Measurements from ENCODE around the gene HOXB3. TPM values are rescaled to one million over a fixed set of nuclear protein-coding genes. Genes with fewer than 3 reads are reported as not detected.

Gene HOXB3
- total RNA-seq, 1 donor from 2014 or later, result 0.57 TPM

DNA sequence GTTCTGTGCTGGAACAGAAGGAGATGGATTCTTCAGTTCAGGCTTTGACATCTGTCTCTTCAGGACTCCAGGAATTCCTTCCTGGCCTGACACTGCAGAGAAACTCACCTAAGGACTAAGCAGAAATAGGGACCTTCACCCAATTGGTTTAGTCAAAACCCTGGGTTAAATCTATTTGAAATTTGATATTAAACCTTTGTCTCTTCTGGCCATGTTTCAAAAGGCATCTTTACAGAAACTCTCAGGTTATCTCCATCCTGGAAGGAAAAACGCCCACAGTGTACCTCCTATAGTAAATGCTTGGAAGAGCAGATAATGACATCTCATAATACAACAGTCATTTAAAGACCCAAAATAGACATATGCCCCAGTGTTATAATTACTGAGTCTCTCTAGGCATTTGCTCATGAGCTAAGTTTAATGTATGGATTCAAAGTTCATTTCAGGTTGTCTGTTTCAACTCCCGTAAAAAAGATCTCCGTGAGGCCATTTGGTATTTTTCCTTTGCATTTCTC is 6.3 kb downstream of the HOXB3 start:
- Mint-ChIP-seq H3K36me3 (ENCODE audit: low read depth) (peaks cover 2% of the 10 kb centered on the region), H3K9me3 (ENCODE audit: low read depth) (no peaks in the 10 kb centered on the region), H3K27ac (ENCODE audit: unreplicated experiment) (no peak overlapping the region), H3K4me3 (ENCODE audit: unreplicated experiment) (no peak overlapping the region), H3K4me1 (ENCODE audit: low read depth) (peaks cover 17% of the 10 kb centered on the region), H3K27me3 (ENCODE audit: low read depth) (peaks cover 91% of the 10 kb centered on the region)
- TF ChIP-seq, protein P1, sequence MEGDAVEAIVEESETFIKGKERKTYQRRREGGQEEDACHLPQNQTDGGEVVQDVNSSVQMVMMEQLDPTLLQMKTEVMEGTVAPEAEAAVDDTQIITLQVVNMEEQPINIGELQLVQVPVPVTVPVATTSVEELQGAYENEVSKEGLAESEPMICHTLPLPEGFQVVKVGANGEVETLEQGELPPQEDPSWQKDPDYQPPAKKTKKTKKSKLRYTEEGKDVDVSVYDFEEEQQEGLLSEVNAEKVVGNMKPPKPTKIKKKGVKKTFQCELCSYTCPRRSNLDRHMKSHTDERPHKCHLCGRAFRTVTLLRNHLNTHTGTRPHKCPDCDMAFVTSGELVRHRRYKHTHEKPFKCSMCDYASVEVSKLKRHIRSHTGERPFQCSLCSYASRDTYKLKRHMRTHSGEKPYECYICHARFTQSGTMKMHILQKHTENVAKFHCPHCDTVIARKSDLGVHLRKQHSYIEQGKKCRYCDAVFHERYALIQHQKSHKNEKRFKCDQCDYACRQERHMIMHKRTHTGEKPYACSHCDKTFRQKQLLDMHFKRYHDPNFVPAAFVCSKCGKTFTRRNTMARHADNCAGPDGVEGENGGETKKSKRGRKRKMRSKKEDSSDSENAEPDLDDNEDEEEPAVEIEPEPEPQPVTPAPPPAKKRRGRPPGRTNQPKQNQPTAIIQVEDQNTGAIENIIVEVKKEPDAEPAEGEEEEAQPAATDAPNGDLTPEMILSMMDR (IDR thresholded peaks at IDR 0.05), result no peak
- no peak for DNase-seq (ENCODE audit: low spot score)

GRCh38 chr17:48582750-48583069 is 7.3 kb downstream of the HOXB3 start:
- no peak overlapping the region for H3K27ac Mint-ChIP-seq (ENCODE audit: unreplicated experiment)
- TF ChIP-seq, protein P1 (IDR thresholded peaks at IDR 0.05), result no peak
- peaks cover 17% of the 10 kb centered on the region for H3K4me1 Mint-ChIP-seq (ENCODE audit: low read depth)
- peaks cover 86% of the 10 kb centered on the region for H3K27me3 Mint-ChIP-seq (ENCODE audit: low read depth)
- peaks cover 4% of the 10 kb centered on the region for H3K36me3 Mint-ChIP-seq (ENCODE audit: low read depth)
- no peaks in the 10 kb centered on the region for H3K9me3 Mint-ChIP-seq (ENCODE audit: low read depth)
- DNase-seq (ENCODE audit: low spot score), result no peak
- H3K4me3 Mint-ChIP-seq (ENCODE audit: unreplicated experiment), result no peak overlapping the region

- Mint-ChIP-seq H3K9me3 (ENCODE audit: low read depth) (no peaks in the 10 kb centered on the region), H3K27me3 (ENCODE audit: low read depth) (peaks cover 80% of the 10 kb centered on the region), H3K36me3 (ENCODE audit: low read depth) (peaks cover 4% of the 10 kb centered on the region), H3K4me3 (ENCODE audit: unreplicated experiment) (no peak overlapping the region), H3K4me1 (ENCODE audit: low read depth) (peaks cover 6% of the 10 kb centered on the region), H3K27ac (ENCODE audit: unreplicated experiment) (no peak overlapping the region)
- TF ChIP-seq, protein P1 (IDR thresholded peaks at IDR 0.05), result no peak
- no peak for DNase-seq (ENCODE audit: low spot score)
Measured at GRCh38 chr17:48579760-48580554, 10.1 kb downstream of the HOXB3 start.

GRCh38 chr17:48579471-48579759 is 10.6 kb downstream of the HOXB3 start:
- peaks cover 4% of the 10 kb centered on the region for H3K36me3 Mint-ChIP-seq (ENCODE audit: low read depth)
- H3K27ac Mint-ChIP-seq (ENCODE audit: unreplicated experiment), result no peak overlapping the region
- TF ChIP-seq, protein P1 (IDR thresholded peaks at IDR 0.05), result no peak
- no peak for DNase-seq (ENCODE audit: low spot score)
- no peak overlapping the region for H3K4me3 Mint-ChIP-seq (ENCODE audit: unreplicated experiment)
- no peaks in the 10 kb centered on the region for H3K9me3 Mint-ChIP-seq (ENCODE audit: low read depth)
- H3K4me1 Mint-ChIP-seq (ENCODE audit: low read depth), result peaks cover 5% of the 10 kb centered on the region
- peaks cover 83% of the 10 kb centered on the region for H3K27me3 Mint-ChIP-seq (ENCODE audit: low read depth)

DNA sequence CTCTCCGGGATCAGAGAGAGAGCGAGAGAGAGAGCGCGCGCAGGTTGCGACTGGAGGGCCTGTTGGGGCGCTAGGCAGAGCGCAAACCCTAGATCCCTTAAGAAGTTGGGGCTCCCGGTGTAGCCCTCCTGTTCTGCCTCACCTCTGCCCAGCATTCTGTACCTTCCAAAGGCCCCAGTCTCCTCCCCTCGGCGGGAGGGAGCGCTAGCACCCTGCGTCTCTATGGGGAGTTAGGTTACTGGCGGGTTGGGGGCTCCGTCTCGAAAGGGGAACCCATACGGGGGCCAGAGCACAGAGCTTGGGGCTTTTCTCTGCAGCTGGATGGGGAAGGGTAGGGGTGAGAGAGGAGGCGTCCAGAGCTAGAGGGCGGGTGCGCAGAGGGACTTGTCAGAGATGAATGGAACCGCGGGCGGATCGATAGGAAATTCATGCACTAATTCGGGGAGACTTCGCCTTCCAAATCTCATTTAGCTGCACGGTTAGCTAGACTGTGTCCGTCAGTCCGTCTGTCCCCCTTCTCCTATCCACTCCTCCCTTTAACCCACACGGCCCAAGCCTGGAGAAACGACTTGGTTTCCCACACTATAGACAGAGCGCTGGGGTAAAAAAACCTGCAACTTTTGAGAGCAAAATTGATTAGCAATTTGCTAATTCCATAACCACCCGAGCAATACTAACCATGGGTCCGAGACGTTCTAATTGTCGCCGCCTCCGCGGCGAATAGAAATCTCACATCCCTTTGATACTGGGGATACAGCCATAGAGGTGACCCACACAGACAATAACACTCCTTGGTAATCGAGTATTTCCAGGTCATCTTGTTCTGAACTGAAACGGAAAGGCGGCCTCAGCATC is 11.2 kb downstream of the HOXB3 start:
- Mint-ChIP-seq H3K4me1 (ENCODE audit: low read depth) (peaks cover 5% of the 10 kb centered on the region), H3K27me3 (ENCODE audit: low read depth) (peaks cover 83% of the 10 kb centered on the region), H3K4me3 (ENCODE audit: unreplicated experiment) (no peak overlapping the region), H3K27ac (ENCODE audit: unreplicated experiment) (no peak overlapping the region), H3K36me3 (ENCODE audit: low read depth) (peaks cover 4% of the 10 kb centered on the region), H3K9me3 (ENCODE audit: low read depth) (no peaks in the 10 kb centered on the region)
- no peak for DNase-seq (ENCODE audit: low spot score)
- TF ChIP-seq, protein P1 (IDR thresholded peaks at IDR 0.05), result no peak
